SK-N-SH (cell line): Measurements from ENCODE around the gene MRGPRD. TPM values are rescaled to one million over a fixed set of nuclear protein-coding genes. Genes with fewer than 3 reads are reported as not detected.

Experiments
- CTCF ChIA-PET: fragments of 300-600, 350-600 bp; formaldehyde crosslinking; extraction: SDS; loops from one replicate; lab custom pipeline; 2021; lab: Yijun Ruan, JAX
- POLR2A ChIA-PET: fragments of 350-600 bp; sonication (Branson Sonifier 250); formaldehyde crosslinking; extraction: SDS; loops from one replicate; lab custom pipeline; 2020; ENCODE audit warnings: antibody characterized with exemption, inconsistent platforms; lab: Yijun Ruan, JAX
- DNase-seq: peaks from one replicate; pipeline ENCODE4 v3.0.0; 2012
- H2AFZ ChIP-seq: fragments of 200-600 bp; sonication (generic); 2 replicates; pipeline ENCODE4 v1.8.1; 2016; ENCODE audit warnings: antibody characterized with exemption, mild to moderate bottlenecking, low read depth
- H3F3A ChIP-seq: fragments of 200-600 bp; sonication (generic); replicated peaks from 2 replicates; pipeline ENCODE3; 2016; ENCODE audit warnings: antibody characterized with exemption, mild to moderate bottlenecking; ENCODE audit not compliant: insufficient read depth
- H3K27ac ChIP-seq, 2 experiments: fragments of 200-500 bp in 1 of 2; fragments of 200-600 bp in 1 of 2; sonication (Bioruptor generic) in 1 of 2; sonication (generic), shearing (Covaris generic) in 1 of 2; 2 replicates each; pipeline versions ENCODE4 v1.5.1 to v1.6.1; 2014 to 2016; ENCODE audit warnings: low read depth in 2 of 2, inconsistent platforms in 1 of 2, low read length in 1 of 2, mild to moderate bottlenecking in 1 of 2, mixed read lengths in 1 of 2
- H3K27me3 ChIP-seq: fragments of 200-600 bp; sonication (generic), shearing (Covaris generic); 2 replicates; pipeline ENCODE4 v1.6.1; 2016; ENCODE audit warnings: mixed run types; ENCODE audit not compliant: insufficient read depth
- H3K36me3 ChIP-seq, 2 experiments: fragments of 200-500 bp in 1 of 2; fragments of 200-600 bp in 1 of 2; sonication (Bioruptor generic) in 1 of 2; sonication (generic) in 1 of 2; replicated peaks in 1 of 2; 2 replicates each; pipeline versions ENCODE3 to v1.5.1; 2014 to 2016; ENCODE audit warnings: low read length in 1 of 2, mild to moderate bottlenecking in 1 of 2; ENCODE audit not compliant: insufficient read depth in 2 of 2, control insufficient read depth in 1 of 2
- H3K4me1 ChIP-seq, 2 experiments: fragments of 200-500 bp in 1 of 2; fragments of 200-600 bp in 1 of 2; sonication (Bioruptor generic) in 1 of 2; sonication (generic), shearing (Covaris generic) in 1 of 2; 2 replicates each; pipeline versions ENCODE4 v1.5.1 to v1.6.1; 2014 to 2016; ENCODE audit warnings: low read depth in 1 of 2, low read length in 1 of 2, mixed run types in 1 of 2; ENCODE audit not compliant: insufficient read depth in 2 of 2, control insufficient read depth in 1 of 2
- H3K4me2 ChIP-seq: fragments of 200-600 bp; sonication (generic), shearing (Covaris generic); 2 replicates; pipeline ENCODE4 v1.6.1; 2017; ENCODE audit warnings: mixed run types
- H3K4me3 ChIP-seq, 2 experiments: fragments of 200-500 bp in 1 of 2; fragments of 200-600 bp in 1 of 2; sonication (Bioruptor generic) in 1 of 2; sonication (generic), shearing (Covaris generic) in 1 of 2; 2 replicates each; pipeline versions ENCODE4 v1.5.1 to v1.8.1; 2014 to 2016; ENCODE audit warnings: low read depth in 2 of 2, inconsistent platforms in 1 of 2, low read length in 1 of 2, mild to moderate bottlenecking in 1 of 2, mixed read lengths in 1 of 2, moderate library complexity in 1 of 2
- H3K79me2 ChIP-seq: fragments of 200-600 bp; sonication (generic); 2 replicates; pipeline ENCODE4 v1.8.1; 2017; ENCODE audit warnings: mild to moderate bottlenecking; ENCODE audit not compliant: insufficient read depth
- H3K9ac ChIP-seq: fragments of 200-600 bp; sonication (generic); 2 replicates; pipeline ENCODE4 v1.6.1; 2017; ENCODE audit warnings: mixed run types
- H3K9me2 ChIP-seq: fragments of 200-600 bp; sonication (generic); 2 replicates; pipeline ENCODE4 v1.6.1; 2017; ENCODE audit warnings: mixed run types
- H3K9me3 ChIP-seq: fragments of 200-600 bp; sonication (generic); 2 replicates; pipeline ENCODE4 v1.6.1; 2017; ENCODE audit warnings: mixed run types, mild to moderate bottlenecking, moderate library complexity
- H4K20me1 ChIP-seq: fragments of 200-600 bp; sonication (generic); 2 replicates; pipeline ENCODE4 v1.6.1; 2017; ENCODE audit warnings: mild to moderate bottlenecking, mixed run types; ENCODE audit not compliant: insufficient read depth
- CHD2 ChIP-seq: fragments of 150-350 bp; IDR thresholded peaks from 2 replicates; pipeline ENCODE4 v1.6.1; 2018; ENCODE audit warnings: low read length; ENCODE audit not compliant: partially characterized antibody
- ELF1 ChIP-seq: IDR thresholded peaks from 2 replicates; pipeline ENCODE4 v1.4.0; 2012
- FOSL2 ChIP-seq: IDR thresholded peaks from 2 replicates; pipeline ENCODE4 v1.4.0; 2012; ENCODE audit warnings: low read depth, mild to moderate bottlenecking, moderate library complexity, borderline replicate concordance
- GABPA ChIP-seq: IDR thresholded peaks from 2 replicates; pipeline ENCODE4 v1.4.0; 2012; ENCODE audit warnings: low read depth, mild to moderate bottlenecking
- JUND ChIP-seq: IDR thresholded peaks from 2 replicates; pipeline ENCODE4 v1.4.0; 2012
- MEF2A ChIP-seq: IDR thresholded peaks from 2 replicates; pipeline ENCODE4 v1.4.0; 2012; ENCODE audit warnings: low read depth, borderline replicate concordance
- NFIC ChIP-seq: IDR thresholded peaks from 2 replicates; pipeline ENCODE4 v1.4.0; 2012; ENCODE audit warnings: borderline replicate concordance
- POLR2AphosphoS5 ChIP-seq: IDR thresholded peaks from 2 replicates; pipeline ENCODE4 v1.6.1; 2012; ENCODE audit warnings: low read depth, low read length
- RAD21 ChIP-seq: IDR thresholded peaks from 2 replicates; pipeline ENCODE4 v1.6.1; 2012; ENCODE audit warnings: mild to moderate bottlenecking, low read length
- RFX5 ChIP-seq: IDR thresholded peaks from 2 replicates; pipeline ENCODE4 v1.6.1; 2012; ENCODE audit warnings: mild to moderate bottlenecking, improper control_type of control experiment, low read length
- RXRA ChIP-seq: IDR thresholded peaks from 2 replicates; pipeline ENCODE4 v1.4.0; 2012; ENCODE audit warnings: low read depth, mild to moderate bottlenecking, borderline replicate concordance
- SMC3 ChIP-seq: IDR thresholded peaks from 2 replicates; pipeline ENCODE4 v1.6.1; 2012; ENCODE audit warnings: low read depth, low read length, improper control_type of control experiment
- TAF1 ChIP-seq: IDR thresholded peaks from 2 replicates; pipeline ENCODE4 v1.6.1; 2012; ENCODE audit warnings: low read depth, mild to moderate bottlenecking, low read length, moderate library complexity, borderline replicate concordance
- TCF12 ChIP-seq: IDR thresholded peaks from 2 replicates; pipeline ENCODE4 v1.4.0; 2012
- TEAD4 ChIP-seq: IDR thresholded peaks from 2 replicates; pipeline ENCODE4 v1.4.0; 2012; ENCODE audit warnings: mild to moderate bottlenecking, borderline replicate concordance; ENCODE audit not compliant: insufficient read depth
- YY1 ChIP-seq: IDR thresholded peaks from 2 replicates; pipeline ENCODE4 v1.4.0; 2012; ENCODE audit warnings: low read depth, mild to moderate bottlenecking
- ZBTB33 ChIP-seq: IDR thresholded peaks from 2 replicates; pipeline ENCODE4 v1.4.0; 2012; ENCODE audit warnings: low read depth, borderline replicate concordance
- WGBS: methylation state at CpG from one replicate; pipeline ENCODE4 v1.1.6; 2017; ENCODE audit warnings: low lambda C conversion rate; 5-methylcytosine and 5-hydroxymethylcytosine counted together
- polyA plus RNA-seq, 3 experiments: library from polyadenylated mRNA; depleted of rRNA; stranded (reverse); fragments of >200 nt; gene quantifications; 2 replicates each; pipeline ENCODE4 v1.2.3, GENCODE V29; 2012
- TF ChIP-seq, protein P1 (sequence below): fragments of 150-350 bp; IDR thresholded peaks from 2 replicates; pipeline ENCODE4 v1.6.1; 2017; ENCODE audit warnings: antibody characterized with exemption, low read length, low read depth, borderline replicate concordance

The MRGPRD gene
- polyA plus RNA-seq, 1 of the 3 experiments (the other 2 are of a cell fraction) = not detected

DNA sequence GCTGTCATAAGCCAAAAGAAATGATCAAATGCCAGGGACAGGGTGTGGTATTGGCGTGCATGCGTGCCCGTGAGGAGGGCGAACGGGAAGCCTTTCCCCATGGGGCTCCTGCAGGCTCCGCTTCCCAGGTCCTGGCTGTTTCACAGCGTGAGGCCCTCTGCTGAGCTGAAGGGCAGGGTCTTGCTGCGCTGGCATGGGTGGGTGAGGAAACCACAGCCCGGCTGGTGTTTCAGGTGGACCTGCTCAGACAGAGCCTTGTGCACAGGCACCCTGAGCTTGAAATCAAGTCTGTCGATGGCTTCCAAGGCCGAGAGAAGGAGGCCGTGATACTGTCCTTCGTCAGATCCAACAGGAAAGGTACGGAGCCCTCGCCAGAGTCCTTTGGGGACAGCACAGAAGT lies 45.7 kb downstream of the MRGPRD start:
- H3K36me3 ChIP-seq = peaks cover 0 to 63% of the 10 kb centered on the region in 2 experiments
- WGBS = 96% methylated on average over 13 of the region's 15 CpGs
- ChIA-PET POLR2A (no interaction called here), CTCF (no interaction called here)
- no peaks in the 10 kb centered on the region for H3K9me3 ChIP-seq
- H3K9ac ChIP-seq = no peak overlapping the region
- no peak for DNase-seq
- no peaks in the 10 kb centered on the region for H3F3A ChIP-seq
- H3K4me3 ChIP-seq = no peak overlapping the region
- no peaks in the 10 kb centered on the region for H3K79me2 ChIP-seq
- H3K4me2 ChIP-seq = no peak overlapping the region
- H3K27me3 ChIP-seq = no peaks in the 10 kb centered on the region
- no peak for TF ChIP-seq RXRA
- no peak for TF ChIP-seq GABPA
- TF ChIP-seq, protein P1, sequence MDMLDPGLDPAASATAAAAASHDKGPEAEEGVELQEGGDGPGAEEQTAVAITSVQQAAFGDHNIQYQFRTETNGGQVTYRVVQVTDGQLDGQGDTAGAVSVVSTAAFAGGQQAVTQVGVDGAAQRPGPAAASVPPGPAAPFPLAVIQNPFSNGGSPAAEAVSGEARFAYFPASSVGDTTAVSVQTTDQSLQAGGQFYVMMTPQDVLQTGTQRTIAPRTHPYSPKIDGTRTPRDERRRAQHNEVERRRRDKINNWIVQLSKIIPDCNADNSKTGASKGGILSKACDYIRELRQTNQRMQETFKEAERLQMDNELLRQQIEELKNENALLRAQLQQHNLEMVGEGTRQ = no peak
- TF ChIP-seq CHD2 = no peak
- no peak for TF ChIP-seq YY1
- TF ChIP-seq TEAD4 = no peak
- no peak for TF ChIP-seq RFX5
- TF ChIP-seq JUND = no peak
- no peak for TF ChIP-seq TAF1
- no peak overlapping the region for H2AFZ ChIP-seq
- no peak overlapping the region for H3K27ac ChIP-seq
- no peaks in the 10 kb centered on the region for H4K20me1 ChIP-seq
- no peaks in the 10 kb centered on the region for H3K4me1 ChIP-seq
- no peaks in the 10 kb centered on the region for H3K9me2 ChIP-seq

- Histone ChIP-seq H3K9ac (no peak overlapping the region), H3K9me3 (no peaks in the 10 kb centered on the region), H3K4me3 (no peak overlapping the region), H3K9me2 (no peaks in the 10 kb centered on the region), H3F3A (no peaks in the 10 kb centered on the region), H3K36me3 (peaks cover 0 to 67% of the 10 kb centered on the region in 2 experiments), H2AFZ (no peak overlapping the region), H3K27ac (no peak overlapping the region), H3K27me3 (no peaks in the 10 kb centered on the region), H3K79me2 (no peaks in the 10 kb centered on the region), H3K4me2 (no peak overlapping the region), H4K20me1 (no peaks in the 10 kb centered on the region), H3K4me1 (no peaks in the 10 kb centered on the region)
- TF ChIP-seq POLR2AphosphoS5 = no peak
- no peak for TF ChIP-seq FOSL2
- TF ChIP-seq MEF2A = no peak
- TF ChIP-seq TCF12 = no peak
- TF ChIP-seq NFIC = no peak
- no peak for TF ChIP-seq RFX5
- no peak for TF ChIP-seq ZBTB33
- no peak for TF ChIP-seq JUND
- no peak for TF ChIP-seq RAD21
- TF ChIP-seq CHD2 = no peak
- TF ChIP-seq, protein P1 = no peak
- TF ChIP-seq ELF1 = no peak
- no peak for TF ChIP-seq GABPA
- no peak for TF ChIP-seq SMC3
- DNase-seq = no peak
- 92% methylated on average over 9 of the region's 13 CpGs for WGBS
- ChIA-PET CTCF (interaction anchor here (1.1 kb wide), 1 partner anchor 110 kb away, joined by 3 read pairs; no protein-coding TSS in a partner anchor), POLR2A (no interaction called here)
Observed at GRCh38 chr11:68934666-68935065, 46.1 kb downstream of the MRGPRD start.
